Neural crest cell (in vitro differentiated cells): ENCODE results near the gene MECP2. TPM values are rescaled to one million over a fixed set of nuclear protein-coding genes. Genes with fewer than 3 reads are reported as not detected.
A peak's percentile ranks its signal among the peaks of the same experiment; 100 is the strongest.

Source experiments
- DNase-seq: peaks from one replicate; pipeline ENCODE4 v3.0.0; 2021; ENCODE audit warnings: low read depth, mixed read lengths, low spot score
- H3K27ac Mint-ChIP-seq: one replicate; pipeline ENCODE4 v1.8.0; 2021; ENCODE audit warnings: mild to moderate bottlenecking, mixed read lengths; ENCODE audit not compliant: unreplicated experiment
- H3K27me3 Mint-ChIP-seq: 2 replicates; pipeline ENCODE4 v1.8.0; 2021; ENCODE audit warnings: low read depth, mild to moderate bottlenecking, mixed read lengths
- H3K36me3 Mint-ChIP-seq: 2 replicates; pipeline ENCODE4 v1.8.0; 2021; ENCODE audit warnings: low read depth, mild to moderate bottlenecking, mixed read lengths
- H3K4me1 Mint-ChIP-seq: 2 replicates; pipeline ENCODE4 v1.8.0; 2021; ENCODE audit warnings: mixed read lengths
- H3K4me3 Mint-ChIP-seq: one replicate; pipeline ENCODE4 v1.8.0; 2021; ENCODE audit warnings: mild to moderate bottlenecking, mixed read lengths
- H3K9me3 Mint-ChIP-seq: 2 replicates; pipeline ENCODE4 v1.8.0; 2021; ENCODE audit warnings: mixed read lengths
- CTCF ChIP-seq: fragments of 200-600 bp; sonication (generic); conservative IDR thresholded peaks from 2 replicates; pipeline ENCODE4 v1.5.0; 2021; ENCODE audit warnings: antibody characterized with exemption, mild to moderate bottlenecking
- total RNA-seq: library from RNA; stranded (reverse); gene quantifications from 2 replicates; pipeline ENCODE4 v1.2.1, GENCODE V29; 2021

The MECP2 gene
- total RNA-seq, 1 donor from 2014 or later = 49.1 TPM

GRCh38 chrX:154028502-154029184 is 68.9 kb downstream of the MECP2 start:
- no peak for TF ChIP-seq CTCF
- Mint-ChIP-seq H3K27me3 (no peaks in the 10 kb centered on the region), H3K36me3 (peaks cover 4% of the 10 kb centered on the region), H3K9me3 (no peaks in the 10 kb centered on the region), H3K4me1 (peaks cover 2% of the 10 kb centered on the region), H3K4me3 (no peak overlapping the region), H3K27ac (no peak overlapping the region)
- no peak for DNase-seq

- no peak for TF ChIP-seq CTCF
- no peak overlapping the region for H3K27ac Mint-ChIP-seq
- H3K4me3 Mint-ChIP-seq = no peak overlapping the region
- H3K4me1 Mint-ChIP-seq = peaks cover 6% of the 10 kb centered on the region
- H3K36me3 Mint-ChIP-seq = peaks cover 8% of the 10 kb centered on the region
- no peaks in the 10 kb centered on the region for H3K9me3 Mint-ChIP-seq
- no peaks in the 10 kb centered on the region for H3K27me3 Mint-ChIP-seq
- DNase-seq = no peak
Measured at GRCh38 chrX:154027986-154028385, 69.5 kb downstream of the MECP2 start.

GRCh38 chrX:154027022-154027402 is 70.5 kb downstream of the MECP2 start:
- DNase-seq = no peak
- H3K36me3 Mint-ChIP-seq = peaks cover 8% of the 10 kb centered on the region
- no peak overlapping the region for H3K4me3 Mint-ChIP-seq
- peaks cover 10% of the 10 kb centered on the region for H3K4me1 Mint-ChIP-seq
- TF ChIP-seq CTCF = no peak
- no peak overlapping the region for H3K27ac Mint-ChIP-seq
- no peaks in the 10 kb centered on the region for H3K9me3 Mint-ChIP-seq
- no peaks in the 10 kb centered on the region for H3K27me3 Mint-ChIP-seq

GRCh38 chrX:154026136-154027021 is 71.1 kb downstream of the MECP2 start:
- Mint-ChIP-seq H3K36me3 (peaks cover 8% of the 10 kb centered on the region), H3K4me3 (no peak overlapping the region), H3K27me3 (no peaks in the 10 kb centered on the region), H3K4me1 (peaks cover 10% of the 10 kb centered on the region), H3K9me3 (no peaks in the 10 kb centered on the region), H3K27ac (no peak overlapping the region)
- TF ChIP-seq CTCF = no peak
- DNase-seq = no peak

GRCh38 chrX:154025230-154025629 is 72.3 kb downstream of the MECP2 start:
- no peak for TF ChIP-seq CTCF
- DNase-seq = no peak
- Mint-ChIP-seq H3K27ac (peak overlapping the region; percentile 19), H3K27me3 (peaks cover 2% of the 10 kb centered on the region), H3K4me3 (no peak overlapping the region), H3K36me3 (peaks cover 8% of the 10 kb centered on the region), H3K9me3 (no peaks in the 10 kb centered on the region), H3K4me1 (peaks cover 14% of the 10 kb centered on the region)
